OCI-LY1 (cell line): ENCODE measurements around the gene KLC1.

ENCODE experiments used
- H2AFZ ChIP-seq: fragments of 200-600 bp; sonication (generic), shearing (Covaris generic); 2 replicates; pipeline ENCODE4 v1.6.0; 2014; ENCODE audit warnings: antibody characterized with exemption, mild to moderate bottlenecking, low read length
- H3F3A ChIP-seq: fragments of 200-600 bp; sonication (generic), shearing (Covaris generic); 2 replicates; pipeline ENCODE4 v1.6.0; 2014; ENCODE audit warnings: mild to moderate bottlenecking, antibody characterized with exemption, low read length, moderate library complexity; ENCODE audit not compliant: insufficient read depth
- H3K27ac ChIP-seq: fragments of 200-600 bp; sonication (generic); 2 replicates; pipeline ENCODE4 v1.5.1; 2014; ENCODE audit warnings: low read length, mixed run types, mild to moderate bottlenecking, low read depth; ENCODE audit not compliant: poor library complexity, severe bottlenecking
- H3K27me3 ChIP-seq: fragments of 200-600 bp; sonication (generic); 2 replicates; pipeline ENCODE4 v1.6.0; 2014; ENCODE audit warnings: antibody characterized with exemption, mild to moderate bottlenecking, low read length, moderate library complexity; ENCODE audit not compliant: insufficient read depth
- H3K36me3 ChIP-seq: fragments of 200-600 bp; sonication (generic); 2 replicates; pipeline ENCODE4 v1.6.1; 2014; ENCODE audit warnings: mild to moderate bottlenecking, antibody characterized with exemption, low read length, moderate library complexity, mixed read lengths; ENCODE audit not compliant: insufficient read depth
- H3K4me1 ChIP-seq: fragments of 200-600 bp; sonication (generic); 2 replicates; pipeline ENCODE4 v1.5.1; 2014; ENCODE audit warnings: mild to moderate bottlenecking, low read length, moderate library complexity; ENCODE audit not compliant: insufficient read depth, severe bottlenecking
- H3K4me2 ChIP-seq: fragments of 200-600 bp; sonication (generic), shearing (Covaris generic); 2 replicates; pipeline ENCODE4 v1.6.1; 2014; ENCODE audit warnings: low read length
- H3K4me3 ChIP-seq: fragments of 200-600 bp; sonication (generic); 2 replicates; pipeline ENCODE4 v1.5.1; 2014; ENCODE audit warnings: low read length, low read depth, mild to moderate bottlenecking, mixed read lengths; ENCODE audit not compliant: poor library complexity, severe bottlenecking
- H3K79me2 ChIP-seq: fragments of 200-600 bp; shearing (Covaris generic); 2 replicates; pipeline ENCODE4 v1.6.1; 2016; ENCODE audit warnings: mixed run types, low read length, mixed read lengths; ENCODE audit not compliant: insufficient read depth
- H3K9ac ChIP-seq: fragments of 200-600 bp; sonication (generic), shearing (Covaris generic); 2 replicates; pipeline ENCODE4 v1.6.1; 2014; ENCODE audit warnings: mild to moderate bottlenecking, low read length, mixed read lengths
- H3K9me2 ChIP-seq: fragments of 200-600 bp; sonication (generic), shearing (Covaris generic); 2 replicates; pipeline ENCODE4 v1.6.1; 2014; ENCODE audit warnings: low read depth, mild to moderate bottlenecking, low read length, mixed read lengths
- H3K9me3 ChIP-seq: fragments of 200-600 bp; shearing (Covaris generic); 2 replicates; pipeline ENCODE4 v1.6.1; 2014; ENCODE audit warnings: low read length, mixed read lengths
- H4K20me1 ChIP-seq: fragments of 200-600 bp; sonication (generic), shearing (Covaris generic); 2 replicates; pipeline ENCODE4 v1.6.0; 2016; ENCODE audit warnings: mild to moderate bottlenecking, low read length; ENCODE audit not compliant: insufficient read depth
- EZH2 ChIP-seq: fragments of 200-600 bp; sonication (generic), shearing (Covaris generic); IDR thresholded peaks from 2 replicates; pipeline ENCODE4 v1.8.0; 2017; ENCODE audit warnings: borderline replicate concordance, mixed run types, mild to moderate bottlenecking, antibody characterized with exemption, low read length, moderate library complexity, mixed read lengths
- TF ChIP-seq, protein P1 (sequence below): fragments of 200-600 bp; sonication (generic), shearing (Covaris generic); IDR thresholded peaks from 2 replicates; pipeline ENCODE4 v1.5.1; 2017; ENCODE audit warnings: mild to moderate bottlenecking, antibody characterized with exemption, low read length, moderate library complexity, mixed read lengths

The KLC1 gene

DNA sequence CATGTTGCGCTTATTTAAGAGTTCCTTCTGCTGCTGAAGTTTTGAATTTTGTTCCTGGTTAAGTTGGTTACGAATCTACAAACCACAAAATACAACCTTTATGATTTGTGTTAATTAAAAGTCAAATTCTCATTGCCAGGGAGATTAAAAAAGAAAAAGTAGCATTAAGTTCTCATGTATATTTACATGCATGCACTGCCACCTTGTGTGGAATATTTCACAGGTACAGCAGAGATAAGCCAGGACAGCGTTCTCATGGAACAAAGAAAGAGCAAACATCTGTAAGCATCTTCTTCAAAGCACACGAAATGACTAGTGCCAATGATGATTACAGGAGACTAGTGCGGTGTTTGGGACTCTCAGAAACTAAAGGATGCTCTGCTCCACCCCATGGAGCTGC lies 120.8 kb downstream of the KLC1 start:
- H3K79me2 ChIP-seq, result no peaks in the 10 kb centered on the region
- no peak for TF ChIP-seq EZH2
- TF ChIP-seq, protein P1, sequence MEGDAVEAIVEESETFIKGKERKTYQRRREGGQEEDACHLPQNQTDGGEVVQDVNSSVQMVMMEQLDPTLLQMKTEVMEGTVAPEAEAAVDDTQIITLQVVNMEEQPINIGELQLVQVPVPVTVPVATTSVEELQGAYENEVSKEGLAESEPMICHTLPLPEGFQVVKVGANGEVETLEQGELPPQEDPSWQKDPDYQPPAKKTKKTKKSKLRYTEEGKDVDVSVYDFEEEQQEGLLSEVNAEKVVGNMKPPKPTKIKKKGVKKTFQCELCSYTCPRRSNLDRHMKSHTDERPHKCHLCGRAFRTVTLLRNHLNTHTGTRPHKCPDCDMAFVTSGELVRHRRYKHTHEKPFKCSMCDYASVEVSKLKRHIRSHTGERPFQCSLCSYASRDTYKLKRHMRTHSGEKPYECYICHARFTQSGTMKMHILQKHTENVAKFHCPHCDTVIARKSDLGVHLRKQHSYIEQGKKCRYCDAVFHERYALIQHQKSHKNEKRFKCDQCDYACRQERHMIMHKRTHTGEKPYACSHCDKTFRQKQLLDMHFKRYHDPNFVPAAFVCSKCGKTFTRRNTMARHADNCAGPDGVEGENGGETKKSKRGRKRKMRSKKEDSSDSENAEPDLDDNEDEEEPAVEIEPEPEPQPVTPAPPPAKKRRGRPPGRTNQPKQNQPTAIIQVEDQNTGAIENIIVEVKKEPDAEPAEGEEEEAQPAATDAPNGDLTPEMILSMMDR, result peak; percentile 65
- H3K9me3 ChIP-seq, result no peaks in the 10 kb centered on the region
- H3K36me3 ChIP-seq, result peaks cover 4% of the 10 kb centered on the region; the same call in 1 of the 2 replicates
- no peak overlapping the region for H2AFZ ChIP-seq
- H3K4me3 ChIP-seq, result no peak overlapping the region
- no peaks in the 10 kb centered on the region; the same call in 1 of the 2 replicates for H3F3A ChIP-seq
- no peaks in the 10 kb centered on the region for H3K27me3 ChIP-seq
- H3K9ac ChIP-seq, result no peak overlapping the region
- no peaks in the 10 kb centered on the region for H4K20me1 ChIP-seq
- H3K27ac ChIP-seq, result no peak overlapping the region
- no peaks in the 10 kb centered on the region for H3K9me2 ChIP-seq
- H3K4me2 ChIP-seq, result no peak overlapping the region
- H3K4me1 ChIP-seq, result peaks cover 22% of the 10 kb centered on the region
